RKO (cell line): ENCODE measurements around the gene RBM28.

Source experiments
- DNase-seq: peaks from one replicate; pipeline ENCODE4 v3.0.0-alpha.2; 2016; ENCODE audit warnings: low spot score

RBM28 gene

GRCh38 chr7:128259131-128260061 lies 84.3 kb downstream of the RBM28 start:
- no peak for DNase-seq

- DNase-seq: no peak
Measured at GRCh38 chr7:128257458-128257857, 86.2 kb downstream of the RBM28 start.

GRCh38 chr7:128255271-128255670 lies 88.4 kb downstream of the RBM28 start:
- no peak for DNase-seq

GRCh38 chr7:128254470-128254869 lies 89.2 kb downstream of the RBM28 start:
- DNase-seq: no peak

- DNase-seq: no peak
Measured at GRCh38 chr7:128253701-128254100, 90.0 kb downstream of the RBM28 start.

GRCh38 chr7:128251337-128251736 lies 92.4 kb downstream of the RBM28 start:
- DNase-seq: no peak
